Nucleus accumbens (tissue), 56 donors: ENCODE data around the gene OR10A3.

Experiments
- DNase-seq, 56 donors: peaks; one replicate each; lab custom pipeline; 2025; lab: John Stamatoyannopoulos, UW

The OR10A3 gene

DNA sequence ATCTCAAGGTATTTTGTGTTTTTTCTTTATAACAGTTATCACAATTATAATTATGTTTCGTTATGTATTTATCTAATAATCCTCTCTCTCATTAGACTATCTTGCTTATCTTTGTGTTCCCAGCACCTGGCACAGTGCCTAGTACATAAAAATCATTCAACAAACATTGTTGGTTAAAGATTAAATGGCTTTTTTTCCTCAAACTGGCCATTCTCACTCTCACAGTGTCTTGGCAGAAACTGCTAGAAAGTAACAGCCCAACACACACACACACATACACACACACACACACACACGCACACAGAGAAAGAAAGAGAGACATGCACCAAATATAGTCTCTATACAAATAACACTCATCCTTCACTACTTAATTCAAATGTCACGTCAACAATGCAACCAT is 47.3 kb downstream of the OR10A3 start:
- no peak for DNase-seq

DNA sequence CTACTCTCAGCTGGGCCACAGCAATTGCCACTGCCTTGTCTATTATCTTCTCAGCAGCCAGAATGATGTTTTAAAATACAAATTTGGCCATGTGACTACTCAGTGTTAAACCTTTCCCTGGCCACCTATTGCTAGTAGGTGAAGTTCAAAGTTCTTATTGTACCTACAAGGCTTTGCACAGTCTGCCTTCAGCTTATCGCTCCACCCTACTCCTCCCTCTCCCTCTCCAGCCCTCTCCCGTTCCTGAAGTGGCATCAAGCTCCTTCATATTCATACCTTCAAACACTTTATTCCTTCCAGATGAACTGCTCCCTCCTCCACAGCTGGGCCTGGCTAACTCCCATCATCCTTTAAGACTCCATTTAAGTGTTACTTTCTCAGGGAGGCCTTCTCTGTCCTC is 47.7 kb downstream of the OR10A3 start:
- no peak for DNase-seq

DNA sequence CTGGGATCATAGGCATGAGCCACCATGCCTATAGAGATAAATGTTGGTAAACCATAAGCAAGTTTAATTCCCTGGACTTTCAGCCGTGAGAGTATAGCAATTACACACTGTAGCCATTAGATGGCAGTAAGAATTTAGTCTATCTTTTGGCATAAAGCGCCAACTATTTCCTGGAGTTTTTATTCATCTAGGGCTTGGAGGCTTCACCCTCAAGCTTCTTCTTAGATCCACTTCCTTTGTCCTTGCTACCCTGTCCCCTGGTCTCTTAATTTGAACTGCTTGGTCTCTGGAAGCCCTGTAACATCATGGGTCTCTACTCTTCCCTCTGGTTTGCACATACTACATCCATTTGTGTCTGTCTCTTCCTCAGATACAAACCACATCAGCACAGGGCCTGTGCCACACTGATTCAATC is 48.7 kb downstream of the OR10A3 start:
- DNase-seq: no peak

DNA sequence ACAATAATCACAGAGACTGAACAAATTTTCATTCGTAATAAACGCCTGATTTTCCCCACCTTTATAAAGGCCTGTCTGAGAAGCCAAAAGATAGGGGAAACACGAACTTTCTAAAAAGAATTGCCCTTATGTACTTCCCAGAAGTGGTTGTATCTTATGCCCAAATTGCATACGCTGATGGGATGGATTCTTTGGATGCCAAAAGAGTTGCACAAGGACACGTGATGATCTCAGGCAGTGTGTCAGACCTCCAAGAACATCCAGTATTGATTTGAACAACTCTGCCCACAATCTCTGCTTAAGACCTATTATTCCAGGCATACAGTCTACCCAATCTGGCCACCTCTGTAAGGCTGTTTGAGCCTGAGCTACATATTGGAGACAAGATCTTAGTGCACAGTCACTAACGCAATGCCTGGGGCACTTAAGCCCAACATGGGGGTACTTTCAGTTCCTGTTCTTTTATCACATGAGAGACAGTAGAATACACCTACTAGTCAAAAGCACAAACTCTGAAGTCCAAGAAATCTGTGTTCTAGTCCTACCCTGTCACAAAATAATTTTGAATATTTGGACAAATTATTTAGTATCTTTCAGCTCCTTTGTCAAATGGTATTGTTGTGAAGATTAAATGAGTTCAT is 49.3 kb downstream of the OR10A3 start:
- no peak for DNase-seq

DNA sequence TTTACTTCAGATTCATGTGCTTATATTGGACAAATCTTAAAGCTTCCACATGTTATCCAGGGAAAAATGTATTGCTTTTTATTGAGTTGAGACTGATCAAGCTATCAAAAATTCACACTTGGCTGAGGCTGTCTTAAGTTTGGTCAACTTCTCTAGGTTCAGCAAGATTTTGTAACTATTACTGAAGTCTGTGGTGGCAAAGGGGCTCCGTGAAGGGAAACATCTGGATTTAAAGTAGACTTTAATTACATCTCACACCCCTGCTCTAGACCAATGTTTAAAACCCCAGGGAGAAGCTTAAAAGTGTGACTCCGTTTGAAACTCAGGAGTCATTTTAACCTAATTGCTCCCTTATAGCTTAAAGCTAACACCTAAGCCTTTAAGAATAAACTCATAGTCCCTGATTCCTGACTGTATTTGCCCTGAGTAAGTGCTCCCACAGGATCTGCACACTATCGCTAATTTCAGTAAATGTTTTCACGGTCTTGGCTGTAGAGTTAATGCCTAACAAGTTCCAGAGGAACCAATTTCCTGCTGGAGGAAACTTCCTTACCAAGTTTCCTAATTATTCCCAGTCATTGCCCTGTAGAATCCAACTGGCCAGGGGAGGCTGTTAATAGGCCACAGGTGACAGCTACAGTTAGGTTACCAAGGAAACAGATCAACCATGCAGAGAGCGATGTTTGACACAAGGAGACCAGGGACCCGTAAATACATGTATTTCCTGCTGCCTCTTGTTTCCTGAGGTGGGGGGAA is 50.9 kb downstream of the OR10A3 start:
- no peak for DNase-seq

DNA sequence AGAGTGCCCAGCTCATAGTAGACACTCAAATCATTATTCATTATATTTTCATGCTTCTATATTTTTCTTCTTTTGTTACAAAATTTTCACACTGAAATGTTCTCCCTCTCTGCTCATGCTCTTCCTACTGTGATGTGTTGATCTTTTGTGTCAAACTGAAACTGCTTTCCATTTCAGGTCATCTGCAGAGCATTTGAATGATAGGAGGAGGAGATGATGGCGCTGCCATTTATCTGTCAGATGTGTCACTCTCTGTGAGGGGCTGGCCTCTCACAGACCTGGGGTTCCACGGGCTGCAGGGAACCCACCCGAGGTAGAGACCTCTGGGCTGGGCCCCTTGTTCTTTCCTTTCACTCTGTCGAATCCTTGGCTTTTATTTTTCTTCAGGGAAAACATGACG is 51.5 kb downstream of the OR10A3 start:
- DNase-seq: no peak
